ENCODE measurements around the gene DCPS. TPM values are rescaled to one million over a fixed set of nuclear protein-coding genes. Genes with fewer than 3 reads are reported as not detected.

DCPS gene
- total RNA-seq, 1 donor from 2014 or later = 14.6 TPM

Other genes with a start within 250 kb of the DCPS start
- 73.4 and 147 TPM in 2 replicates for gene CDON, start 241.2 kb upstream of the DCPS start, total RNA-seq
- 37.6 and 47.0 TPM in 2 replicates for gene RPUSD4, start 92.4 kb upstream of the DCPS start, total RNA-seq
- 33.8 and 34.2 TPM in 2 replicates for gene FAM118B, start 92.3 kb upstream of the DCPS start, total RNA-seq
- gene SRPRA, start 35.2 kb upstream of the DCPS start, total RNA-seq = 143 and 157 TPM in 2 replicates
- gene FOXRED1, start 34.9 kb upstream of the DCPS start, total RNA-seq = 32.1 and 39.8 TPM in 2 replicates
- gene TIRAP, start 21.0 kb upstream of the DCPS start, total RNA-seq = 3.7 and 3.9 TPM in 2 replicates
- 24.2 and 25.2 TPM in 2 replicates for gene ST3GAL4, start 51.6 kb downstream of the DCPS start, total RNA-seq